Measurements from ENCODE around the gene PRKCE. TPM values are rescaled to one million over a fixed set of nuclear protein-coding genes. Genes with fewer than 3 reads are reported as not detected.

Gene PRKCE
- total RNA-seq, 1 experiment from 2014 or later, result 1.3 TPM

DNA sequence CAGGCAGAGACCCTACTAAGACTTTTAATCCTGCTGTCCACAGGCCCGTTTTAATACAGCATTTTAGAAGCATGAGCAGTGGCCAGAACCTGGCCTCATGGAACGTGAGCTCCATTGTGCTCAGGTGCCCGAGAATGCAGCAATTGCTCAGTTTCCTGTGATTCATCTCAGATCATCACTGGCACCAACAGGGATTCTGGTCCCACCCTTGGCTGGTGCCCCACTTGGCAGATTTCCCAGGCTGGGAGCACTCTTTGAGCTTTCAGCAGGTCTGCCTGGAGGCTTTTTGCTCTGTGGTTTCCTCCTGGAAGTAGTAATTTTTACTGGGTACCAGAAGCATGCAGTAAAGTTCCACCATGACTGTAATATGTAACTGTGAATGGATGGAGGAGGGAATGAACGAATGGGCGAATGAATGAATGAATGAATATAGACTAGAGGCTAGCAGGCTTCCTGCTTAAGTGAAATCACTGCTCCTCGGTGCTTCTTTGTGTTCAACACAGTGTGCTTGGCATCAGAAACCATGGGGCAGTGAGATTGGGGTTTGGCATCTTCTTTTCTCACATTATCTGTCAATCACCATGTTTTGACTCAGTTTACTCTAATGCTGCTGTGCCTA lies 312.9 kb downstream of the PRKCE start:
- Mint-ChIP-seq H3K9me3 (no peaks in the 10 kb centered on the region), H3K27ac (no peak overlapping the region), H3K4me1 (peaks cover 13 to 18% of the 10 kb centered on the region in 2 experiments), H3K4me3 (no peak overlapping the region), H3K36me3 (ENCODE audit: insufficient read depth in 1 of 3, low read depth in 3 of 3) (no peaks in the 10 kb centered on the region), H3K27me3 (ENCODE audit: low read depth) (peaks cover 3% of the 10 kb centered on the region)
- H3K9me3 ChIP-seq (ENCODE audit: control insufficient read depth, low read depth, low read length), result no peaks in the 10 kb centered on the region
- H2BK20ac ChIP-seq (ENCODE audit: low read depth, low read length, poor library complexity, severe bottlenecking), result no peak overlapping the region
- H2BK12ac ChIP-seq (ENCODE audit: insufficient read length, low read depth, low read length), result no peak overlapping the region
- no peaks in the 10 kb centered on the region for H3K79me1 ChIP-seq (ENCODE audit: insufficient read depth, low read depth, low read length, poor library complexity, severe bottlenecking)
- H3K4me1 ChIP-seq (ENCODE audit: insufficient read depth, low read length), result no peaks in the 10 kb centered on the region; the same call in 1 of the 2 replicates
- no peak overlapping the region for H3K18ac ChIP-seq (ENCODE audit: insufficient read length, low read depth, low read length)
- H4K5ac ChIP-seq (ENCODE audit: insufficient read length, low read depth, low read length), result no peak overlapping the region
- no peak overlapping the region for H3K4ac ChIP-seq (ENCODE audit: low read depth, low read length)
- no peak overlapping the region for H4K91ac ChIP-seq (ENCODE audit: insufficient read length, low read depth, low read length)
- H3K4me2 ChIP-seq (ENCODE audit: insufficient read depth, insufficient read length, low read length), result no peak overlapping the region
- no peak overlapping the region for H2BK120ac ChIP-seq (ENCODE audit: low read depth, low read length, poor library complexity, severe bottlenecking)
- no peaks in the 10 kb centered on the region for H3K23me2 ChIP-seq (ENCODE audit: insufficient read length, low read depth, low read length, poor library complexity, severe bottlenecking)
- H3T11ph ChIP-seq (ENCODE audit: low read length), result no peak overlapping the region
- no peak overlapping the region for H3K14ac ChIP-seq (ENCODE audit: insufficient read depth, low read length)
- no peak overlapping the region for H4K8ac ChIP-seq (replicated peaks; ENCODE audit: insufficient read length, low read depth, low read length)
- no CpG with 5 or more reads among the region's 6 CpGs for WGBS (ENCODE audit: extremely low coverage, insufficient read length, low lambda C conversion rate)
- H2AK5ac ChIP-seq (ENCODE audit: insufficient read length, low read length), result no peak overlapping the region
- no peak overlapping the region for H2BK15ac ChIP-seq (ENCODE audit: low read depth, low read length)
- H3K27me3 ChIP-seq (ENCODE audit: insufficient read depth, low read length), result no peaks in the 10 kb centered on the region
- H2BK5ac ChIP-seq (ENCODE audit: insufficient read length, low read length), result no peak overlapping the region
- H3K27ac ChIP-seq (ENCODE audit: insufficient read length, low read depth, low read length), result no peak overlapping the region
- no peak overlapping the region for H2AFZ ChIP-seq (ENCODE audit: low read length)
- no peak for DNase-seq
- no peak overlapping the region for H3K23ac ChIP-seq (ENCODE audit: insufficient read length, low read depth, low read length)
- H3K79me2 ChIP-seq (ENCODE audit: insufficient read depth, low read length), result no peaks in the 10 kb centered on the region
- H3K9ac ChIP-seq (ENCODE audit: extremely low read depth, insufficient read length, low read length), result no peak overlapping the region
- H4K20me1 ChIP-seq (ENCODE audit: control insufficient read depth, insufficient read depth, insufficient read length), result no peaks in the 10 kb centered on the region
- no peak overlapping the region for H3K56ac ChIP-seq (ENCODE audit: insufficient read length, low read depth, low read length)
- TF ChIP-seq, protein P1, sequence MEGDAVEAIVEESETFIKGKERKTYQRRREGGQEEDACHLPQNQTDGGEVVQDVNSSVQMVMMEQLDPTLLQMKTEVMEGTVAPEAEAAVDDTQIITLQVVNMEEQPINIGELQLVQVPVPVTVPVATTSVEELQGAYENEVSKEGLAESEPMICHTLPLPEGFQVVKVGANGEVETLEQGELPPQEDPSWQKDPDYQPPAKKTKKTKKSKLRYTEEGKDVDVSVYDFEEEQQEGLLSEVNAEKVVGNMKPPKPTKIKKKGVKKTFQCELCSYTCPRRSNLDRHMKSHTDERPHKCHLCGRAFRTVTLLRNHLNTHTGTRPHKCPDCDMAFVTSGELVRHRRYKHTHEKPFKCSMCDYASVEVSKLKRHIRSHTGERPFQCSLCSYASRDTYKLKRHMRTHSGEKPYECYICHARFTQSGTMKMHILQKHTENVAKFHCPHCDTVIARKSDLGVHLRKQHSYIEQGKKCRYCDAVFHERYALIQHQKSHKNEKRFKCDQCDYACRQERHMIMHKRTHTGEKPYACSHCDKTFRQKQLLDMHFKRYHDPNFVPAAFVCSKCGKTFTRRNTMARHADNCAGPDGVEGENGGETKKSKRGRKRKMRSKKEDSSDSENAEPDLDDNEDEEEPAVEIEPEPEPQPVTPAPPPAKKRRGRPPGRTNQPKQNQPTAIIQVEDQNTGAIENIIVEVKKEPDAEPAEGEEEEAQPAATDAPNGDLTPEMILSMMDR (conservative IDR thresholded peaks at IDR 0.05), result no peak
